GM21825 (cell line): ENCODE results near the gene TRABD.
"Not testable (repeated sequence)": the region's sequence is repeated elsewhere in the genome, so short reads cannot be mapped to it uniquely, and the experiment has no call there.

Experiments
- ATAC-seq: cut with Tn5 transposase; IDR thresholded peaks from one replicate; pipeline ENCODE4 v1.9.1; 2021; ENCODE audit warnings: mild to moderate bottlenecking, moderate library complexity; ENCODE audit not compliant: unreplicated experiment

Gene TRABD

DNA sequence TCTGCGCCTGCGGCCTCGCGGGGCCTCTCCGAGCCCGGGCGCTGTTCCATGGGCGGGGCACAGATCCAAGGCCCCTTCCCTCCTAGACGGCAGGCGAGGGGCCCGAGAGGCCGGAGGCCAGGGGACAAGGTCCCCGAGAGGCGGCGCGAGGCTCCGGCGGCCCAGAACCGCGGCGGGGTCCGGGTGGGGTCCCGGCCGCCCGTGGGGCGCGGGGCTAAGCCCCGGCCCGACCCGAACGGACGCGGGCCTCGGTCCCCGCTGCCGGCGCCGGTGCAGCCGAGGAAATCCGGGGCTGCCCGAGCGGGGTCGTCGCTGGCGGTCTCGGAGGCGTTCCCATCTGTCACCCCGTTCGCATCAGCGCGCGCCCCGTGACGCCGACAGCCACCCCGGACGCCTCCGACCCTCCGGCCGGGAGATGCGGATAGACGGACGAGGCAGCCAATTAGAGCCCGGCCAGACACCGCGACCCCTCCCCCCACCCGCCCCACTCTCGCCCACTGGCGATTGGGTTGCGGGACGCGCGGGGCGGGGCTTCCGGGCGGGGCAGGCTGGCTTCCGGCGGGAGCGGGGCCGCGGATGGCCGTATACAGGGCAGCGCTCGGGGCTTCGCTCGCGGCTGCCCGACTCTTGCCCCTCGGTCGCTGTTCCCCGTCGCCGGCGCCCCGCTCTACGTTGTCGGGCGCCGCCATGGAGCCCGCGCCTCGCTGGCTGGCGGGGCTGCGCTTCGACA, 14.9 kb downstream of the TRABD start, which contains the start of gene SELENOO:
Gene SELENOO, plus strand, starts transcription at position 551 of the 730 bp plus-strand sequence. Its CDS starts 26 bp downstream, at position 577.
- ATAC-seq = peak; percentile 62

DNA sequence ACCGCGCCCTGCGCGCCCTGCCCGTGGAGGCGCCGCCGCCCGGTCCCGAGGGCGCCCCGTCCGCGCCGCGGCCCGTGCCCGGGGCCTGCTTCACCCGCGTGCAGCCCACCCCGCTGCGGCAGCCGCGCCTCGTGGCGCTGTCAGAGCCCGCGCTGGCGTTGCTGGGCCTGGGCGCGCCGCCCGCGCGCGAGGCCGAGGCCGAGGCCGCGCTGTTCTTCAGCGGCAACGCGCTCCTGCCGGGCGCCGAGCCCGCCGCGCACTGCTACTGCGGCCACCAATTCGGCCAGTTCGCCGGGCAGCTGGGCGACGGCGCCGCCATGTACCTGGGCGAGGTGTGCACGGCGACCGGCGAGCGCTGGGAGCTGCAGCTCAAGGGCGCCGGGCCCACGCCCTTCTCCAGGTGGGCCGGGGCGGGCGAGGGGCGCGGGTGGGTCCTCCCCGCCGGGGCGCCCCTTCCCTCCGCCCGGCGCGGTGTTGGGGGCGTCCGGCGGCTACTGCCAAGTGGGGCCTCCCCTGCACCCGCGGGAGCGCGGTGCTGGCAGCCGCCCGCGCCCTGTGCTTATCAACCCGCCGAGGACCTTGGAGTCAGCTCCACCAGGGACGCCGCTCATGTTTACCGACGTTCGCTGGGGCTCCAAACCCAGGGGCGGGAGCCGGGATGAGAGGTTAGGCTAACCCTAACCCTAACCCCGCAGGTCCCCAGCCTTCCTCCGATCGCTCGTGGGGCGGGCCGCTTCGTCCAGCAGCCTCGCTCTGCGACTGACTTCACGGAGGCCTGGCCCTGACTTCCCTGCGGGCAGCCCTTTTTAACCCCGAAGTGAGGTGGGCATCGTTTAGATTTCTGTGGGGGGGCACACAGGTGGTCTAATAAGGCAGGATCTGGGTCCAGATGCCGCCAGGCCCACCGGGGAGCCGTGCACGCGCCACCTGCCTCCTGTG, 15.7 kb downstream of the TRABD start:
- ATAC-seq = peak; percentile 19

DNA sequence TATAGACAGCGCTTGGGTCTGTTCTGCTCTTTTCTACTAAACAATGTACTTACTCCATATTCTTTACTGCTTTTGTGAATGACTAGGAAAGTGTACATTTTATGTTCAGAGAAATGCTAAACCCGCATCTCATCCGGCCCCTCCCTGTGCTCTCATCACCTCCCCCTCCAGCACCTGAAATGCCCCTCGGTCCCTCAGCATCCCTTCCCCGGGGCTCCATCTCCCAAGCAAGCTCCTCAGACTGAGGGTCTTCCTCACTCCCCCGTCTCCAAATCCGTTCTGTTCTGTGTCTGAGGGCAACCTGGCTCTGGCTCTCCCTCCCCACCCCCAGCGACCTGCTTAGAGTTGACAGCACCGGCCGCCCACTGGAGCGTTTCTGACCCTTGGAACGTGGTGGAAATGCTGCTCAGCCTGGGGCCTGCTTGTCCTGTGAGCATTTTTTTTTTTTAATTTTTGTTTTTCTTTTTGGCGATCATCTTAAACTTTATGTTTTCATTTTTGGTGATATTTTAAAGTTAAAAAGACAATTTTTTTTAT, 16.5 kb downstream of the TRABD start:
- no peak for ATAC-seq

DNA sequence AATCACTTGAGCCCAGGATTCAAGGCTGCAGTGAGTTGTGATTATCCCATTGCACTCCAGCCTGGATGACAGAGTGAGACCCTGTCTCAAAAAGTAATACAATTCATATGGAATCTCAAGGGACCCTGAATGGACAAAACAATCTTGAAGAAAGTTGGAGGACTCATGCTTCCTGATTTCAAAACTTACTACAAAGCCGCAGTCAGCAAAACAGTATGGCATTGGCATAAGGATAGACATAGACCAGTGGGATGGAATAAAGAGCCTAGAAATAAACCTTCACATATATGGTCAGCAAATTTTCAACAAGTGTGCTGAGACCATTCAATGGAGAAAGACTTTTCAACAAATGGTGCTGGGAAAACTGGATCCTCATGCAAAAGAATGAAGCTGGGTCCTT, 17.6 kb downstream of the TRABD start:
- ATAC-seq = no peak

DNA sequence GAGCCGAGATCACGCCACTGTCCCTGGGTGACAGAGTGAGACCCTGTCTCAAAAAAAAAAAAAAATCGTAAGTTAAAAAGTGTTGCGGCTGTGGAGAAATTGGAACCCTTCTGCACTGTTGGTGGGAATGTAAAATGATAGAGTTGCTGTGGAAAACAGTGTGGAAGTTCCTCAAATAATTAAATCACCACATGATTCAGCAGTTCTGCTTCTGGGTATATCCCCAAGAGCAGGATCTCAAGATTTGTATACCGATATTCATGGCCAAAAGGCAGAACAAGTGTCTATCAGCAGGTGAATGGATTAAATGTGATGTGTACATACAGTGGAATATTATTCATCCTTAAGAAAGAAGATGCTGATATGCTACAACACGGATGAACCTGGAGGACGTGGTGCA, 18.9 kb downstream of the TRABD start:
- no peak for ATAC-seq

DNA sequence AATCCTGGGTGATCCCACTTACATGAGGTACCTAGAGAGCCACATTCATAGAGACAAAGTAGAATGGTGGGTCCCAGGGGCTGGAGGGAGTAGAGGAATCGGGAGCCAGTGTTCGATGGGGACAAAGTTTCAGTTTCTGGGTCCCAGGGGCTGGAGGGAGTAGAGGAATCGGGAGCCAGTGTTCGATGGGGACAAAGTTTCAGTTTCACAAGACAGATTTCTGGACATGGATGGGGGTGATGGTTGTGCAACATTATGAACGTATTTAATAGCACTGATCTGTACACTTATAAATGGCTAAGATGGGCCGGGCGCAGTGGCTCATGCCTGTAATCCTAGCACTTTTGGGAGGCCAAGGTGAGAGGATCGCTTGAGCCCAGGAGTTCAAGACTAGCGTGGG, 19.3 kb downstream of the TRABD start:
- not testable (repeated sequence) for ATAC-seq

DNA sequence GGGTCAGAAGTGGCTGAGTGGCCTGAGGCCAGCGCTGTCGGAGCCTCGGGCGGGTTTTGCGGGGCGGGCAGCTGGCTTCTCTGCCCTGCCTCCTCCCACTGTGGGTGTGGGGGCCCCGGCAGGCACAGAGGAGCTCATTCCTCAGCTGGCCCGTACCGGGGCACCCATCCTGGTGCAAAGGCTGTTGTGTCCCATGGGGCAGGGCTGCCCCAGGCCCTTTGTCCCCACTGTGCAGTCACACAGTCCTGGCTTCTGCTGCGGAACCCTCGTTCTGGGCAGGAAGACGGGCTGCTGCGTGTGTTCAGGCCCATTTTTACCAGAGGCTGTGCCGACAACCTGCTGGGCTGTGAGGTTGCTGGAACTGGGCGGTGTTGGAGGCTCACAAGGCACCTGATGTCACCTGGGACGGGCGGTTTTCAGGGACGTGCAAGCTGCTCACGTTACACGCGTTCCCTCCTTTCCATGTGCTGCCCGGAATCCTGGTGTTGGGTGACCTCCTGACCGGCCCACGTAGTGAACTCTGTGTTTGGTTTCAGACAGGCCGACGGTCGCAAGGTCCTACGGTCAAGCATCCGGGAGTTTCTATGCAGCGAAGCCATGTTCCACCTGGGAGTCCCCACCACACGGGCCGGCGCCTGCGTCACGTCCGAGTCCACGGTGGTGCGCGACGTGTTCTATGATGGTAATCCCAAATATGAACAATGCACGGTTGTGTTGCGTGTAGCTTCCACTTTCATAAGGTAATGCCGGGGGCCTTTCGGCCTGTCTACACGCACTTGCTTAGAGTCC, 20.3 kb downstream of the TRABD start:
- ATAC-seq = no peak

DNA sequence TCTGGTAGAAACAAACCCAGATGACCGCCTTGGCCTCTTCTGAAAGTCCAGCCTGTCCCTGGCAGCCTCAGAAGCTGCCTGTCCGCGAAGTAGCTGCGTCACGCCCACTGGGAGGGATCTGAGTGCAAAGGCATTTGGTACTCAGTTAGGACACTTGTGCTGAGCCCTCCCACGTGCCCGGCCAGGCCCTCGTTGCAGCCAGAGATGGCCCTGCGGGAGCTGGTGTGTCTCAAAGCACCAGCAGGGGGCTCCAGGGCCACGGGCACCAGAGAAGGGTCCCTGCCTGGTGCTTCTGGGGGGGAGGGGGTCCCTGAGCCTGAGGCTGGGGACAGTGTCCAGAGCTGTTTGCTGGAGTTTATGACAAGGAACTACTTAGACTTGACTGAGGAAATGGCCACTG, 20.9 kb downstream of the TRABD start:
- no peak for ATAC-seq

DNA sequence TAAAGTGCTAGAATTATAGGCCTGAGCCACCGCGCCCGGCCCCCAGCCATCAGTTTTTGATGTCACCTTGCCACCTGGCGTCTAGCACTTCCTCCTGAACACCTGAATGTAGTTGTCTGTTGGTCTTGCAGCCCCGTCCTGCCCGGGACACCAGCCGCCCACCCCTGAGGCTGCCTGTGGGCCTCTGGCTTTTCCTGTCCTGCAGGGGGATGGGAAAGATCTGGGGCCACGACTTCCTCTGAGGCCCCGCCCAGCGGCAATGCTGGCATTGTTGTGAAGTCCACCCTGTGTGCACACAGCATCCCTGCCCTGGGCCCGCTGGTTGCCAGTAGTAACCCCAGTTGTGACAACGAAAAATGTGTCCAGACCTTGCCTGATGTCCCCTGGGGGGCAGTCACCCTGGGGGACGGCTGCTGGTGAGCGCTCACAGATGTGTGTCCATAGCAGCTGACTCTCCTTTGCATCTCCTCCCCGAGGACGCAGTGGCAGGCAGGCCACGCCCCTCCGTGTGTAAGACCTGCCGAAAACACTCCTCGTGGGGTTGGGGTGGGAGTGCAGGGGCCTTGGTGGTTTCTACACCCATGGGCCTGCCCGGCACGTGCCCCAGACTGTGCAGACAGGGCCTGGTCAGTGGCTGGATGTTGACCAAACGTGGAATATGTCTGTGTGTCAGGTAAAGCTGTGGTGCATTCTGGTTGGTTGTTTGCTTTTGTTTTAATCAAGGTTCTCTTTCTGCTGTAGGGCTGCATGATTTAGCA, 21.8 kb downstream of the TRABD start:
- no peak for ATAC-seq

DNA sequence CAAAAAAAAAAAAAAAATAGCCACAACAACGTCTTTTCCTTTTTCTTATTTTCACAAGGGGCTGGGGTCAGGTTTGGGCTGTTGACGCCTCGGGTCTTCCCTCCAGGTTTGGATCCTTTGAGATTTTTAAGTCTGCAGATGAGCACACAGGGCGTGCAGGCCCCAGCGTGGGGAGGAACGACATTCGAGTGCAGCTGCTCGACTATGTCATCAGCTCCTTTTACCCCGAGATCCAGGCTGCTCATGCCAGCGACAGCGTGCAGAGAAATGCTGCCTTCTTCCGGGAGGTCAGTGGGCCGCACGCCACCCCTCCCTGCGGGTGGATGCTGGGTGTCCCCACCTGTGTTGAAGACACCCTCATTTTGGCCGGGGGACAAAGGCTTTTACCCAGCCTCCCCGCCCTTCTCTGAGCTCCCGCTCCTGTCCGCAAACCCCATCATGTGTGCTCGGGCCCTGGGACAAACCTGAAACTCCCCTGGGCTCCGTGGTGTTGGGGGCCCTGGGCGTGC, 22.8 kb downstream of the TRABD start:
- no peak for ATAC-seq

DNA sequence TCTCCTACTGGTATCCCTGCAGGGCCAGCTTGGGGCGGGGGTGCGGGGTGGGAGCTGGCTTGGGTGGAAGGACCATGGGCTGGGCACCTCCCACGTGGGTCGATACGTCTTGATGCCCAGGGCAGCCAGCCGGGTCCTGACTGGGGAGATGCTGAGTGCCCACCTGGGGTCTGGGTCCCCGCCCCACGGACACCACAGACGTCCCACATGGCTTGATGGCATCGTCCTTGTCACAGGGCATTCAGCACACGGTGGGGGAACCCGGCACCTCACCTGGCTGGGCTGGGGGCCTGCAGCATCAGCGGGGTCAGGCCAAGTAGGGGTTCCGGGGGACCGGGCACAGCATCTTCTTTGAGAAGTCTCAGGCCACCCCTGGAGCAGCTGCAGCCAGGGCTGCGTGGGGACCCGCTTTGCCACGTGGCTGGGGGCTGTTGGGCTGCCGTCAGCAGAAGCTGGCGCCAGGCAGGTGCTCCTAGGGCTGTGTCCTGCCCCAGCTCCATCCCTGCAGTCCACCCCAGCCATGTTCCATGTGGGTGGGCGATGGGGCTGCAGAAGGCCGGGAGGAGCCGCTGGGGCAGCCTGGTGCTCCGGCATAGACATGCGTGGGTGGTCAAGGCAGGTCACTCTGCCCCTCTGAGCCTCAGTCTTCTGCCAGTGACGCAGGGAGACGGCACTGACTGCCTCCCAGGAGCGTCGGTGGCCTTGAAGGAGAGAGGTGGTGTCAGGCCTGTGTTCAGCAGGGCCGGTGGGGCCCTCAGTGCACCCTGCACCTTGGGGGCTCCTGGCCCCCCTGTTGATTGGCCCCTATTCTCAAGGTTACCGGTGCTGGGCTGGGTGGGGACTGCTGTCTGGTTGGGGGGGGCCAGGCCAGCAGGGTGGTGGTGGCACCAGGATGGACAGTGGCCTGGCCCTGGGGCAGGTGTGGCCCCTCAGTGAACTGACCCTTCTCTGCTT, 23.5 kb downstream of the TRABD start:
- no peak for ATAC-seq

DNA sequence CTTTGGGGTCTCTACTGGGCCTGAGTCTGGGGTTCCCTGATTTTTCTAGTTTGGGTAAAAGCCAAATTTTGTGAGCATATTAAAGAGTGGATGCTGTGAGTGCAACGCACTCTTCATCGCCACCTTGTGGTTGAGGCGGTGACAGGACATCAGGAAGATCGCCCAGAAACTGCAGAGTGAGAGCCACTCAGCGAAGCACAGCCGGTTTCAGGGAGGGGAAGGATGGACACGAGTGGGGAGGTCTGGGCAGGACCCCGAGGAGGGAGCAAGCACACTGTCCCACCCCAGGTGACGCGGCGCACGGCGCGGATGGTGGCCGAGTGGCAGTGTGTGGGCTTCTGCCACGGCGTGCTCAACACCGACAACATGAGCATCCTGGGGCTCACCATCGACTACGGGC, 24.2 kb downstream of the TRABD start:
- no peak for ATAC-seq

DNA sequence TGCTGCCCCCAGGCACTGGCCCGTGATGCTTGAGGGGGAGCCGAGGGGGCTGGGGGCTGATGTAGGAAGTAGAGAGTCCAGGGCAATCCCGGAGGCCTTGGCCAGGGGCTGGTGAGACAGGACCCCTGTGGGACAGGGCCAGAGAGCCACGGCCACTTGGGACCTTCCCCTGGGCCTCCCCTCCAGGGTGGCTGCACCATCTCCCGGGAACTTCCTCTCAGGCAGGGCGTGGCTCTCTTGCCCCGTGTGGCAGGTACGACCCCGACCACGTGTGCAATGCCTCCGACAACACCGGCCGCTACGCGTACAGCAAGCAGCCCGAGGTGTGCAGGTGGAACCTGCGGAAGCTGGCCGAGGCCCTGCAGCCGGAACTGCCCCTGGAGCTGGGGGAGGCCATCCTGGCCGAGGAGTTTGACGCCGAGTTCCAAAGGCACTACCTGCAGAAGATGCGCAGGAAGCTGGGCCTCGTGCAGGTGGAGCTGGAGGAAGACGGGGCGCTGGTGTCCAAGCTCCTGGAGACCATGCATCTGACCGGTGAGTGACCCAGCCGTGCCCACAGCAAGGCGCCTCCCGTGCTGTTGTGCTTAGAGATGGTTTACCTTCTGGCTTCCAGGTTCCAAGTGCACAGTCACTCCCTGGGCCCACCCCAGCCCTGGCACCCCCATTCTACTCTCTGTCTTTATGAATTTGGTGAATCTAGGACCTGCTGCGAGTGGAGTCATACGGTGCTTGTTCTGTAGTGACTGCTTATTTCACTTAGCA, 24.8 kb downstream of the TRABD start:
- no peak for ATAC-seq

DNA sequence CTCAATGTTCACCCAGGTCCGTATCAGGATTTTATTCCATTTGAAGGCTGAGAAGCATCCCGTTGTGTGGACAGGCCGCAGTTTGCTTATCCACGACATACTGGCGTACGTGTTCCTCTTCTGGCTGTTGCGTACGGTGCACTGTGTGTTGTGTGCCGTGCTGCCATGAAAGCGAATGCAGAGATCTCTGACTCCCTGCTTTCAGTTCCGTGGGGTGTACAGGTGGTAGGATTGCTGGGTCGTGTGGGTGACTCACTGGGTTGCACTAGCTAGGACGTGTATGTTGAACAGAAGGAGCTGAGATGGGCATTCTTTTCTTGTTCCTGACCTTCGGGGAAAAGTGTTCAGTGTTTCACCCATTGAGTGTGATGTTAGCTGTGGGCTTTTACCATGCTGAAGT, 25.4 kb downstream of the TRABD start:
- no peak for ATAC-seq

DNA sequence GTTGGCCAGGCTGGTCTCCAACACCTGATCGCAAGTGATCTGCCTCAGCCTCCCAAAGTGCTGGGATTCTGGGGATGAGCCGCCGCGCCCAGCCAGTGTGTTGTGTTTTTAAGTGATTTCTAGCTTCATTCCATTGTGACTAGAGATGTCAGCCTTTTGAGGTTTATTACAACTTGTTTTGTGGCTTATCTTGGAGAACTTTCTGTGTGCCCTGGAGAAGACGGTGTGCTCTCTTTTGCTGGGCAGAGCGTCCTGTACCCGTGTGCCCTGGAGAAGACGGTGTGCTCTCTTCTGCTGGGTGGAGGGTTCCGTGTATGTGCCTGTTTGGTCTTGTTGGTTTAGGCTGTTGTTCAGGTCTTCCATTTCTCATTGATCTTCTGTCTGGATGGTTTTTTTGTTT, 27.6 kb downstream of the TRABD start:
- ATAC-seq = no peak

DNA sequence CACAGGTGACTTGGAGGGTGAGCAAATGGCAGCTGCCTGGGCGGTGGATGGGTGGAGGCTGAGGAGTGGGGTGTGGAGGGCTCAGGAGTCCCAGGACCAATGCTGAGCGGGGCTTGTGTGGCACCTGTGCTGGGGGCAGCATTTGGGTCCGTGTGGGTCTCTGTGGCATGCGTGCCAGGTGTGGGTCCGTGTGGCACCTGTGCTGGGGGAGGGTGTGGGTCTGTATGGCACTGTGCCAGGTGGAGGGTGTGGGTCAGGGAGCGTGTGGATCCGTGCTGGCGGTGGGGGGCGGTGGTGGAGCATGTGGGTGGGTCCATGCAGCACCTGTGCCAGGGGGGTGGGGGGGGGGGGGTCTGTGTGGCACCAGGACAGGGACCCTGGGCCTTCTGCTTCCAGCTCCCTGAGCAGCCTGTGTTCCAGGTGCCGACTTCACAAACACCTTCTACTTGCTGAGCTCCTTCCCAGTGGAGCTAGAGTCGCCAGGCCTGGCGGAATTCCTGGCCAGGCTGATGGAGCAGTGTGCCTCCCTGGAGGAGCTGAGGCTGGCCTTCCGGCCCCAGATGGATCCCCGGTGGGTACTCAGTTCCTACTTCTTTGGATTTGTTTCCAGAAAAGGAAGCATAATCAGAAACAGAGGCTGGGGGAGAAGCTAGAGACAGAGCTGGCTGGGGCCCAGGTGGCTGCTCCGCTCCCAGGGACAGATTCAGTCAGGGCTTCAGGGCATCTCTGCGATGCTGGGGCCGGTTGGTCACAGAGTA, 29.8 kb downstream of the TRABD start:
- no peak for ATAC-seq

DNA sequence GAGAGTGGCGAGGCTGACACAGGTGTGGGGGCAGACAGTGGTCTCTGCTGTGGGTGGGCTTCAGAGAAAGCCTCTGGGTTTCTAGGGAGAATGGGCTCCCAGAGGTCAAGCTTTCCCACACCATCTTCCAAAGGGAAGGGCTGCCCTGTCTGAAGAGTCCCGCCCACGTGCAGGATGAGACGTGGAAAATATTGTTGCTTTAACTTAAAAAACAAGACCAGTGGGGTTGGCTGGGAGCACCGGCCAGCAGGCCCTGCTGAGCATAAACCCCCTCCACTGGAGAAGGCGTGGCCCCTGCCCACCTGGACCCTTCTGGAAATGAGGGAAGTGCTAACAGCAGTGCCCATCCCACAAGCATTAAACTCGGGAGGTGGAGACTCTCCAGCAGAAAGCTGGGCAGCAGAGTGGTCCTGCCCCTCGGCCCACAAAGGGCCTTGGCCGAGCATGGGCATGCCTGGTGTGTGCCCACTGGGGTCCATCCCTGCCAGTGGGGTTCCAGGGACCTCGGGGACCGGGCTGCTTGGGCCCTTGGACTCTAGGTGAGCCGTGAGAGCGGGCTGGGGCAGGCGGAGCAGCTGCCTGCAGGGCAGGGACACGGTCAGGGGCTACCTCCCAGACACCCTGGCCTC, 30.5 kb downstream of the TRABD start:
- no peak for ATAC-seq
